Upper lobe of left lung (tissue), 4 donors: Measurements from ENCODE around the gene NECAP2.

Experiments
- EP300 ChIP-seq, 4 donors: sonication (generic); formaldehyde crosslinking; IDR thresholded peaks; one replicate each; pipeline ENCODE4 v1.5.1; 2017; ENCODE audit warnings: antibody characterized with exemption in 4 of 4, control low read depth in 2 of 4
- POLR2A ChIP-seq, 4 donors: fragments of 450-650 bp; IDR thresholded peaks; one replicate each; pipeline ENCODE4 v1.5.1; 2016 to 2017; ENCODE audit warnings: antibody characterized with exemption in 4 of 4, mild to moderate bottlenecking in 2 of 4
- POLR2AphosphoS5 ChIP-seq, 2 donors: sonication (generic); formaldehyde crosslinking; IDR thresholded peaks; one replicate each; pipeline ENCODE4 v1.5.1; 2017; ENCODE audit warnings: antibody characterized with exemption in 2 of 2
- TF ChIP-seq, protein P1 (sequence below), 6 experiments: fragments of 450-650 bp in 4 of 6; fragments of 200-600 bp in 2 of 6; sonication (generic) in 2 of 6; IDR thresholded peaks; one replicate each; pipeline ENCODE4 v1.5.1; 2016 to 2019; ENCODE audit warnings: antibody characterized with exemption in 6 of 6

DNA sequence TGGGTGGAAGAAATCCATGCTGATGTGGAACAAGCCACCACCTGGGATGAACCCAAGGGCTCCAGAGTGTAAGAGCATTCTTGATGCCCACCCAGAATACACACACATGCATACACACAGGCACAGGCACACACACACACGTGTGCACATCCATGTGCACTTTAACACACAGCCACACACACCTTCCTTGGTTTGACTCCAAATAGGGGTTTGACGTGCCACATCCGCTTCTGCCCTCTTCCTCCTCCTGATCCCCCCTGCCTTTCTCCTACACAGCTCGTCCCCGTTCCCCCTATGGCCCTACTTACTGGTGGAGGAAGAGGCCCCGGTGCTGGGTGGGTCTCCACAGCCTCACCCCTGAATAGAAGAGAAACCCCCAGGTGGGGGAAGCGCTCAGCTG, 19.3 kb upstream of the NECAP2 start:
- TF ChIP-seq, protein P1, sequence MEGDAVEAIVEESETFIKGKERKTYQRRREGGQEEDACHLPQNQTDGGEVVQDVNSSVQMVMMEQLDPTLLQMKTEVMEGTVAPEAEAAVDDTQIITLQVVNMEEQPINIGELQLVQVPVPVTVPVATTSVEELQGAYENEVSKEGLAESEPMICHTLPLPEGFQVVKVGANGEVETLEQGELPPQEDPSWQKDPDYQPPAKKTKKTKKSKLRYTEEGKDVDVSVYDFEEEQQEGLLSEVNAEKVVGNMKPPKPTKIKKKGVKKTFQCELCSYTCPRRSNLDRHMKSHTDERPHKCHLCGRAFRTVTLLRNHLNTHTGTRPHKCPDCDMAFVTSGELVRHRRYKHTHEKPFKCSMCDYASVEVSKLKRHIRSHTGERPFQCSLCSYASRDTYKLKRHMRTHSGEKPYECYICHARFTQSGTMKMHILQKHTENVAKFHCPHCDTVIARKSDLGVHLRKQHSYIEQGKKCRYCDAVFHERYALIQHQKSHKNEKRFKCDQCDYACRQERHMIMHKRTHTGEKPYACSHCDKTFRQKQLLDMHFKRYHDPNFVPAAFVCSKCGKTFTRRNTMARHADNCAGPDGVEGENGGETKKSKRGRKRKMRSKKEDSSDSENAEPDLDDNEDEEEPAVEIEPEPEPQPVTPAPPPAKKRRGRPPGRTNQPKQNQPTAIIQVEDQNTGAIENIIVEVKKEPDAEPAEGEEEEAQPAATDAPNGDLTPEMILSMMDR (IDR thresholded peaks at IDR 0.05), result no peak
- TF ChIP-seq POLR2A (IDR thresholded peaks at IDR 0.05), result no peak
- TF ChIP-seq POLR2AphosphoS5 (IDR thresholded peaks at IDR 0.05), result no peak
- TF ChIP-seq EP300 (IDR thresholded peaks at IDR 0.05), result no peak
